HuH-7 (cell line): ENCODE measurements around the gene DRG1.
"Not testable (repeated sequence)": the region's sequence is repeated elsewhere in the genome, so short reads cannot be mapped to it uniquely, and the experiment has no call there.

ENCODE experiments used
- DNase-seq: peaks from one replicate; pipeline ENCODE4 v3.0.0; 2011; ENCODE audit warnings: low spot score

The DRG1 gene

DNA sequence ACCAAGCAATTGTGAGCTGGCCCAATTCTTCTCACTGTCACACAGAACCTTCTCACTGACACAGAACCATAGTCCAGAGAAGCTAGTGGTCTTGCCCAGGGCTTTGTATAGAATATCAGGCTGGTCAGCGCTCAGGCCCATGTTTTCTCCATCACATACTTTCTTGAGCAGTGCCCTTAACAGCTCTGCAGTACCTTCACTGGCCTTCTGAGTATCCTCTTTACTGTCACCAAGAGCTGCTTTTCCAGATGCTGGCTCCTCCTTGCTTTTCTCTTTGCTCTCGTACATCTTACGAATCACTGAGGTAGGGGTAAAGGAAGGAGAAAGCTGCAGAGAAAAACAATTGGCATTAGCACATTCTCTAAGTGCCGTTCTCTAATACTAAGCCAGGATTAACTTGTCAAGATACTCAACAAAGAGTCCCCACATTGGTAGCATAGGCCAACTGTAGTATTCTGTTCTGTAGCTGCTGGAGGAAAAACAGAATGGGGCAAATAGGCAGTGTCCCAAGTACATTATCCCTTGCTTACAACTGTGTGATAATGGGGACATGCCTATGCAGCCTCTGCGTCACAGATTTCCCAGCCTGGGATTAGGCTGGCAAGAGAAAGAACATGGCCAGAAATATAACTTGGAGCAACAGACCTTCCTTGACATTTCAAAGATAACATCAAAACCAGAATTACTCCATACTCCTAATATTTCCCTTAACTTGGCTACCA is 43.5 kb downstream of the DRG1 start:
- no peak for DNase-seq

DNA sequence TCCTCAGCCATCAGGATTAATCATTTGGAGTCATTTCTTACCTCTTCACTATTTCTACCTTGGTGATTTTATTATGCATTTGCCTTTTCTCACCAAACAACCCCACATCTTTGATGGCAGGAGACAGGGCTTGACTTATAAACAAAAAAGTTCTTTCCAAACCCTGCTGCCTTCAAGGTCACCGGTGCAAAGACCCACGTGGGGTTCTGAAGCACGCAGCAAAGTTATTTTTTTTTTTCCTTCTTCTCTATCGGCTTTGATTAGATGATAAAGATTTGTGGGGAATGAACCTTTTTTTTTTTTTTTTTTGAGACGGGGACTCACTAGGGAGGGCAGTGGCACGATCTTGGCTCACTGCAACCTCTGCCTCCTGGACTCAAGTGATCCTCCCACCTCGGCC is 44.1 kb downstream of the DRG1 start:
- DNase-seq: no peak

DNA sequence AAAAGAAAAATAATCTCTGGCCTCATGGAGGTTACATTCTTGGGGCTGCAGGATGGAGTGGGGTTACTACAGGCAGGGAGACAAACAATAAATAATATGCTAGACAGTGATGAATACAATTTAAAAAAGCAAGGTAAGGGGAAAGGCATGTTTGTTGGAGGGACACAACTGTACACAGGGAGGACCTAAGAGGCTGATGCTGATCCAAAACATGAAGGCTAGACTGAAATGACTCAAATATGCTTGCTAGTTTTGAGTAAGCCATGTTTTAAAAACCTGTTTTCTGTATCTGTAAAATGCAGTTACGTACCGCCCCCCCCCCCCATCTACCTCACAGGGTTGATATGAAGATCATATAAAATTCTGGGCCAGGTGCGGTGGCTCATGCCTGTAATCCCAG is 46.2 kb downstream of the DRG1 start:
- DNase-seq: no peak

DNA sequence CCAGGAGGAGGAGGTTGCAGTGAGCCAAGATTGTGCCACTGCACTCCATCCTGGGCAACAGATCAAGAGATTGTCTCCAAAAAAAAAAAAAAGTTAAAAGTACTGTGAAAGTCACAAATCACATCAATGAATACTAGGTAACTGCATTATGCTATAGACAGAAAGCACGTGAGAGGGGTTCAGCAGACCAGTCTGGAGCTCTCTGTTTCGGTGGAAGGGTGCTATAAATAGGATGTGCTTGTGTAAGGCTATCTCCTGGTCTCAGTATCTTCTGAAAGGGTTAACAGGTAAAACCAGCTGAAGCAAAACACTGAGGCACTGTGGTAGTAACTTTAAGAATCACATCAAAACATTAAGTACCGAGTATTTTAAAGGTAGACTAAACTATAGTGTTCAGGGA is 46.8 kb downstream of the DRG1 start:
- no peak for DNase-seq

DNA sequence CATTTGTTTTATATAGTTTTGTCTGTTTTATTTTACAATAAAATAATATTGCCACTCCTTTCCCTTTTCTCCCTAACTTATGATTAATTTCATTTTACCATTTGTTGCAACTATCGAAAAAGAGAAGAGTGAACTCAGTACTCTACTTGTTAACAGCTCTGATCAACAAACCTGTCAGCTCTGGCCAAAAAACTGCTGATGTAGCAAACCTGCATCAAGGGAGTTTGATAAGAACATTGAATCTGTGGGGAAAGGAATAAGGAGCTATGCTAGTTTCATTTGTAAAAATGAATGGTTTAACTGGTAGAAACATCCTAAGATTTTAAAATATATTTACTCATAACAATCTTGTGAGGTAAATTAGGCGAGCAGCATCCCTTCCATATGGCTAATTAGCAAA is 47.4 kb downstream of the DRG1 start:
- DNase-seq: no peak

DNA sequence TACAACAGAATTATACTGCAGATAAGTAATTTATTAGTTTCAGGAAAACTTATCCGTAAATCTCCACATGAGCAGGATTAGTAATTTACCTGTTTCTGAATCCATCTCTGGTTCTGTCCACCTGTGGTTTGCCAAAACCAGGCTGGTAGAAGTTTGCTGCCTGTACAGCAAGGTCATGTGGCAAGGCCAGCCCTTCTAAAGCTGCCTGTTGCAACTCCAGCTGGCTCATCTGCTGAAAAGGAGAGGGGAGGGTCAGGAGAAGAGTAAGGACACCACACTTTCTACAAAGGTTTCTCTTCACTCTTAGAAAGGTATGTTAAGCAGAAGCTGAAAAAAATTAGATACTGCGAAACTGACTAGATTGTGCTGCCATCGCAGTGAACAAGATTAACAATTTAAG is 47.9 kb downstream of the DRG1 start:
- no peak for DNase-seq

- no peak for DNase-seq
Observed at GRCh38 chr22:31448382-31448781, 49.0 kb downstream of the DRG1 start.

DNA sequence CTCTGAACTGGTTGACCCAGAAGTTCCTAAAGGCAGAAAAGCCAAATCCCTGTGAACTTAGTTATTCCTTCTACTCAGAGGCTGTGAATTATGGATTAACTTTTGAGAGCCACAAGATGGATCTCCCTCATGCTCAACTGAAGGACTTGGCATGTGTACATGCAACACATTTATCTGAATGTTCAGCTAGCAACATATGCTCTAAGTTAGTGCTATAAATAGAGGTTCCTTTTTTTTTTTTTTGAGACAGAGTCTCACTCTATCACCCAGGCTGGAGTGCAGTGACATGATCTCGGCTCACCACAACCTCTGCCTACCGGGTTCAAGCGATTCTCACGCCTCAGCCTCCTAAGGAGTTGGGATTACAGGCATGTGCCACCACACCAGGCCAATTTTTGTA is 50.1 kb downstream of the DRG1 start:
- no peak for DNase-seq

GRCh38 chr22:31451709-31452571 is 52.5 kb downstream of the DRG1 start:
- DNase-seq: peak; percentile 62

GRCh38 chr22:31461699-31462098 is 62.3 kb downstream of the DRG1 start:
- no peak for DNase-seq

GRCh38 chr22:31465307-31465706 is 65.9 kb downstream of the DRG1 start:
- no peak for DNase-seq

- DNase-seq: no peak
Observed at GRCh38 chr22:31474743-31475142, 75.3 kb downstream of the DRG1 start.

- no peak for DNase-seq
Observed at GRCh38 chr22:31475800-31476199, 76.4 kb downstream of the DRG1 start.

DNA sequence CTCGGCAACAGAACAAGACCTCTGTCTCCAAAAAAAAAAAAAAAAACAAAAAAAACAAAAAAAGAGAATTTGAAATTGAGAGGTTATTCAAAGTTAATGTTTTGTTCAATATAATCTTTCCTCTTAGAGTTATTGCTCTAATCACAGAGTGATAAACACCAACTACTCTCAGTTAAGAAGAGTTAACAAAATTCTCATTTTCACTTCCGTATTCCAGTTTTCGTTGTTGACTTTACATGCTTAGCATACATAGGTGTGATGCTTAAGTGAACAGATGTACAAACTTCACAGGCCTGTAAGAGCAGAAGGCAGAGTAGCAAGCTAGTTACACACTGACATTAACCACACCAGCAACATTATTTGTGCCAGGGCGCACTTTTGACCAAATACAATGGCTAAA is 77.9 kb downstream of the DRG1 start:
- no peak for DNase-seq

GRCh38 chr22:31481129-31481528 is 81.7 kb downstream of the DRG1 start:
- no peak for DNase-seq

DNA sequence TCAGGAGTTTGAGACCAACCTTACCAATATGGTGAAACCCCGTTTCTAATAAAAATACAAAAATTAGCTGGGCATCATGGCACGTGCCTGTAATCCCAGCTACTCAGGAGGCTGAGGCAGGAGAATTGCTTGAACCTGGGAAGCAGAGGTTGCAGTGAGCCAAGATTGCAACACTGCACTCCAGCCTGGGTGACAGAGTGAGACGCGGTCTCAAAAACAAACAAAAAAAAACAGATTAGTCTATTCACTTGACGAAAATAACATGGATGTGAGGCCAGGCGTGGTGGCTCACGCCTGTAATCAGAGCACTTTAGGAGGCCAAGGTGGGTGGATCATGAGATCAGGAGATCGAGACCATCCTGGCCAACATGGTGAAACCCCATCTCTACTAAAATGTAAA is 83.1 kb downstream of the DRG1 start:
- not testable (repeated sequence) for DNase-seq
